ENCODE data around the gene MCAM. TPM values are rescaled to one million over a fixed set of nuclear protein-coding genes. Genes with fewer than 3 reads are reported as not detected.

MCAM gene
- 100 to 1,000 TPM; 356 to 509 TPM for total RNA-seq

- no peak for TF ChIP-seq CTCF (IDR thresholded peaks at IDR 0.05)
- H3K27ac ChIP-seq = peak within 1 kb of the TSS; percentile 98 to 99
- peak within 1 kb of the TSS; percentile 73 to 85 for H3K4me3 ChIP-seq
- peaks cover 30% of the 10 kb centered on the region for H3K36me3 ChIP-seq
- H3K4me1 ChIP-seq = peaks cover 0 to 68% of the 10 kb centered on the region in 2 donors
- no peaks in the 10 kb centered on the region for H3K9me3 ChIP-seq
- DNase-seq (ENCODE audit: low spot score) = no peak
- H3K27me3 ChIP-seq = no peaks in the 10 kb centered on the region
Observed at GRCh38 chr11:119316729-119317591, at the start of gene MCAM. TSS of gene MCAM (minus strand) at chr11:119317130. CDS start at chr11:119317101, 29 bp downstream.

GRCh38 chr11:119365071-119365591 lies 48.2 kb upstream of the MCAM start:
- no peak for DNase-seq (ENCODE audit: low spot score)
- H3K27ac ChIP-seq = peak overlapping the region; percentile 94
- H3K9me3 ChIP-seq = no peaks in the 10 kb centered on the region
- peaks cover 0 to 80% of the 10 kb centered on the region in 2 donors for H3K4me1 ChIP-seq
- H3K27me3 ChIP-seq = no peaks in the 10 kb centered on the region
- peak overlapping the region in 1 of 2 donors; percentile 56 for H3K4me3 ChIP-seq
- TF ChIP-seq CTCF (IDR thresholded peaks at IDR 0.05) = no peak
- no peaks in the 10 kb centered on the region for H3K36me3 ChIP-seq

GRCh38 chr11:119363851-119364590 lies 47.1 kb upstream of the MCAM start:
- Histone ChIP-seq H3K9me3 (no peaks in the 10 kb centered on the region), H3K27me3 (no peaks in the 10 kb centered on the region), H3K36me3 (peaks cover 9% of the 10 kb centered on the region), H3K4me3 (peak overlapping the region; percentile 49 to 56), H3K4me1 (peaks cover 0 to 78% of the 10 kb centered on the region in 2 donors), H3K27ac (peak overlapping the region; percentile 94)
- no peak for DNase-seq (ENCODE audit: low spot score)
- TF ChIP-seq CTCF (IDR thresholded peaks at IDR 0.05) = no peak

- Histone ChIP-seq H3K36me3 (peaks cover 16% of the 10 kb centered on the region), H3K27me3 (no peaks in the 10 kb centered on the region), H3K9me3 (no peaks in the 10 kb centered on the region), H3K4me3 (peak overlapping the region; percentile 49 to 56), H3K4me1 (peaks cover 0 to 71% of the 10 kb centered on the region in 2 donors), H3K27ac (peak overlapping the region; percentile 94)
- no peak for DNase-seq (ENCODE audit: low spot score)
- no peak for TF ChIP-seq CTCF (IDR thresholded peaks at IDR 0.05)
Observed at GRCh38 chr11:119363081-119363850, 46.3 kb upstream of the MCAM start.

- H3K27me3 ChIP-seq = no peaks in the 10 kb centered on the region
- no peaks in the 10 kb centered on the region for H3K9me3 ChIP-seq
- TF ChIP-seq CTCF (IDR thresholded peaks at IDR 0.05) = no peak
- H3K4me3 ChIP-seq = peak overlapping the region; percentile 49 to 56
- H3K27ac ChIP-seq = peak overlapping the region; percentile 94
- peaks cover 22% of the 10 kb centered on the region for H3K36me3 ChIP-seq
- no peak for DNase-seq (ENCODE audit: low spot score)
- peaks cover 0 to 66% of the 10 kb centered on the region in 2 donors for H3K4me1 ChIP-seq
Observed at GRCh38 chr11:119362741-119363080, 45.8 kb upstream of the MCAM start.

Data from right atrium auricular region (tissue), 2 donors.